Endothelial cell (in vitro differentiated cells): ENCODE measurements around the gene NGEF. TPM values are rescaled to one million over a fixed set of nuclear protein-coding genes. Genes with fewer than 3 reads are reported as not detected.

ENCODE experiments used
- DNase-seq: peaks from one replicate; pipeline ENCODE4 v3.0.0; 2021; ENCODE audit warnings: low spot score
- H3K27ac Mint-ChIP-seq: one replicate; pipeline ENCODE4 v1.8.0; 2021; ENCODE audit warnings: mixed read lengths, inconsistent platforms; ENCODE audit not compliant: unreplicated experiment
- H3K27me3 Mint-ChIP-seq: one replicate; pipeline ENCODE4 v1.8.0; 2021; ENCODE audit warnings: mild to moderate bottlenecking, moderate library complexity, mixed read lengths, inconsistent platforms; ENCODE audit not compliant: unreplicated experiment
- H3K36me3 Mint-ChIP-seq: one replicate; pipeline ENCODE4 v1.8.0; 2021; ENCODE audit warnings: mild to moderate bottlenecking, low read depth, mixed read lengths, inconsistent platforms; ENCODE audit not compliant: unreplicated experiment
- H3K4me1 Mint-ChIP-seq: one replicate; pipeline ENCODE4 v1.8.0; 2021; ENCODE audit warnings: mild to moderate bottlenecking, mixed read lengths, inconsistent platforms; ENCODE audit not compliant: unreplicated experiment
- H3K4me3 Mint-ChIP-seq: one replicate; pipeline ENCODE4 v1.8.0; 2021; ENCODE audit warnings: mild to moderate bottlenecking, mixed read lengths, inconsistent platforms; ENCODE audit not compliant: unreplicated experiment
- H3K9me3 Mint-ChIP-seq: one replicate; pipeline ENCODE4 v1.8.0; 2021; ENCODE audit warnings: mixed read lengths, inconsistent platforms; ENCODE audit not compliant: unreplicated experiment
- total RNA-seq: library from RNA; stranded (reverse); fragmentation: NEBNext Ultra II Directional; extraction: Animal tissue kit (Norgen Biotek cat#: 25700); gene quantifications from one replicate; pipeline ENCODE4 v1.2.1, GENCODE V29; 2021; ENCODE audit not compliant: unreplicated experiment
- TF ChIP-seq, protein P1 (sequence below): fragments of 200-600 bp; sonication (generic); IDR thresholded peaks from one replicate; pipeline ENCODE4 v1.5.0; 2021; ENCODE audit warnings: antibody characterized with exemption; ENCODE audit not compliant: unreplicated experiment

NGEF gene
- total RNA-seq, 1 donor from 2014 or later = 1.4 TPM

DNA sequence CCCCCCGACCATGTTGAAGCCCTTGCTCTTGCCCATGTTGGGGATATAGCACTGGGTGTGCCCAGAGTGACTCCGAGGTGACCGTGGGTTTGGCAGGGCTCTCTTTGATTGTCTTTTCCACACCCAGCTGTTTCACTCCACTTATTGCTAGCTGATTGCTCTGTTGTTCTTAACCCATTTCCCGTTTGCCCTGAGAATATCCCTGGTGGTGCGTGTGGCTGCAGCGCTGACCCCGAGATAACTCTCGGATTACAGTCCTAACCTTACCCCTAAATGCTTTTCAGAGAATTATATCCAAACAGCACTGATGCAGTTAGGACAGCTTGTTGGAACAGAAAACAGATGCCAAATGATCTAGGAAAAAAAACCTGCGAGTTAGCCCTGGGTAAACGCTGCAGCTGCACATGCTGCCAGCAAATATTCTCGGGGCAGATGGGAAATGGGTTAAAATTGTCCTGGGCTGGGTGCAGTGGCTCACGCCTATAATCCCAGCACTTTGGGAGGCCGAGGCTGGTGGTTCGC, 177.3 kb downstream of the NGEF start:
- Mint-ChIP-seq H3K9me3 (no peaks in the 10 kb centered on the region), H3K27ac (no peak overlapping the region), H3K4me1 (peaks cover 59% of the 10 kb centered on the region), H3K4me3 (no peak overlapping the region), H3K27me3 (peaks cover 8% of the 10 kb centered on the region), H3K36me3 (peaks cover 40% of the 10 kb centered on the region)
- DNase-seq = no peak
- TF ChIP-seq, protein P1, sequence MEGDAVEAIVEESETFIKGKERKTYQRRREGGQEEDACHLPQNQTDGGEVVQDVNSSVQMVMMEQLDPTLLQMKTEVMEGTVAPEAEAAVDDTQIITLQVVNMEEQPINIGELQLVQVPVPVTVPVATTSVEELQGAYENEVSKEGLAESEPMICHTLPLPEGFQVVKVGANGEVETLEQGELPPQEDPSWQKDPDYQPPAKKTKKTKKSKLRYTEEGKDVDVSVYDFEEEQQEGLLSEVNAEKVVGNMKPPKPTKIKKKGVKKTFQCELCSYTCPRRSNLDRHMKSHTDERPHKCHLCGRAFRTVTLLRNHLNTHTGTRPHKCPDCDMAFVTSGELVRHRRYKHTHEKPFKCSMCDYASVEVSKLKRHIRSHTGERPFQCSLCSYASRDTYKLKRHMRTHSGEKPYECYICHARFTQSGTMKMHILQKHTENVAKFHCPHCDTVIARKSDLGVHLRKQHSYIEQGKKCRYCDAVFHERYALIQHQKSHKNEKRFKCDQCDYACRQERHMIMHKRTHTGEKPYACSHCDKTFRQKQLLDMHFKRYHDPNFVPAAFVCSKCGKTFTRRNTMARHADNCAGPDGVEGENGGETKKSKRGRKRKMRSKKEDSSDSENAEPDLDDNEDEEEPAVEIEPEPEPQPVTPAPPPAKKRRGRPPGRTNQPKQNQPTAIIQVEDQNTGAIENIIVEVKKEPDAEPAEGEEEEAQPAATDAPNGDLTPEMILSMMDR = no peak

- Mint-ChIP-seq H3K27ac (peak overlapping the region; percentile 22), H3K36me3 (peaks cover 38% of the 10 kb centered on the region), H3K27me3 (peaks cover 6% of the 10 kb centered on the region), H3K4me1 (peaks cover 41% of the 10 kb centered on the region), H3K9me3 (no peaks in the 10 kb centered on the region), H3K4me3 (peak overlapping the region; percentile 68)
- no peak for DNase-seq
- TF ChIP-seq, protein P1 = no peak
Observed at GRCh38 chr2:232833830-232834229, 179.2 kb downstream of the NGEF start.

DNA sequence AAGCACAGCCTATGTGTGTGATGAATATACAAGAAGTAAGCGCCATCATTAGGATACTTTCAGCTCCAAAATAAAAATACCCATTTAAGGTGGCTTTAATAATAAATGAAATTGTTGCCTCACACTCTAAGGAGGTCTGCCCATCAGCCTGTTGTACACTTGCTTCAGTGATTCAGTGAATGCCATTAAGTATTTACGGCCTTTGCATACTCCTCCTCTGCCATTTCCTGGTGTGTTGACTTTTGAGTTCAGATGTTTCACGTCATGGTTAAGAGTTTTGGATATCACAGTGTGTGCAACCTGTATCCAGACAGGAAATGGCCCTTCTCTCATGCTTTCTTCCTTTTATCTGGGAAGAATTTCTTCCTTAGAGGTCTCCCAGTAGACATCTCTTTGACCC, 181.6 kb downstream of the NGEF start:
- Mint-ChIP-seq H3K4me1 (peaks cover 21% of the 10 kb centered on the region), H3K36me3 (peaks cover 39% of the 10 kb centered on the region), H3K27me3 (peaks cover 4% of the 10 kb centered on the region), H3K27ac (no peak overlapping the region), H3K9me3 (no peaks in the 10 kb centered on the region), H3K4me3 (no peak overlapping the region)
- DNase-seq = no peak
- TF ChIP-seq, protein P1 = no peak

DNA sequence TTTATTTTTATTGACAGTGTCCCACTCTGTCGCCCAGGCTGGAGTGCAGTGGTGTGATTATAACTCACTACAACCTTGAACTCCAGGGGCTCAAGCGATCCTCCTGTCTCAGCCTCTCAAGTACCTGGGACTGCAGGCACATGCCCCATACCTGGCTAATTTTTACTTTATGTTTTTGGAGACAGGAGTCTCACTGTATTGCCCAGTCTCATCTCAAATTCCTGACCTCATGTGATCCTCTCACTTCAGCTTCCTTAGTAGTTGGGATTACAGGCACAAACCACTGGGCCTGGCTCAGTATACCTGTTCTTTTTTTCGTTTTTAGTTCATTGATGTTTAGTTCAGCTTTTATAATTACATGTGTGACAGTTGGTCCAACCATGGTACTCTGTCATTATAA, 183.1 kb downstream of the NGEF start:
- peaks cover 51% of the 10 kb centered on the region for H3K36me3 Mint-ChIP-seq
- peaks cover 4% of the 10 kb centered on the region for H3K27me3 Mint-ChIP-seq
- TF ChIP-seq, protein P1 = no peak
- no peak overlapping the region for H3K27ac Mint-ChIP-seq
- H3K4me1 Mint-ChIP-seq = peaks cover 14% of the 10 kb centered on the region
- H3K4me3 Mint-ChIP-seq = no peak overlapping the region
- no peak for DNase-seq
- no peaks in the 10 kb centered on the region for H3K9me3 Mint-ChIP-seq

Other genes with a start within 250 kb of the NGEF start
- gene KCNJ13, start 236.7 kb downstream of the NGEF start, total RNA-seq = not detected
- gene SNORC, start 143.0 kb downstream of the NGEF start, total RNA-seq = 5.6 TPM
- gene NEU2, start 19.4 kb upstream of the NGEF start, total RNA-seq = not detected
- 79.2 TPM for gene INPP5D, start 47.1 kb upstream of the NGEF start, total RNA-seq
- 39.5 TPM for gene ATG16L1, start 238.4 kb upstream of the NGEF start, total RNA-seq